GM21367 (cell line): Measurements from ENCODE around the gene LDLRAD3.

Source experiments
- ATAC-seq: cut with Tn5 transposase; IDR thresholded peaks from one replicate; pipeline ENCODE4 v1.9.1; 2021; ENCODE audit not compliant: unreplicated experiment

LDLRAD3 gene

DNA sequence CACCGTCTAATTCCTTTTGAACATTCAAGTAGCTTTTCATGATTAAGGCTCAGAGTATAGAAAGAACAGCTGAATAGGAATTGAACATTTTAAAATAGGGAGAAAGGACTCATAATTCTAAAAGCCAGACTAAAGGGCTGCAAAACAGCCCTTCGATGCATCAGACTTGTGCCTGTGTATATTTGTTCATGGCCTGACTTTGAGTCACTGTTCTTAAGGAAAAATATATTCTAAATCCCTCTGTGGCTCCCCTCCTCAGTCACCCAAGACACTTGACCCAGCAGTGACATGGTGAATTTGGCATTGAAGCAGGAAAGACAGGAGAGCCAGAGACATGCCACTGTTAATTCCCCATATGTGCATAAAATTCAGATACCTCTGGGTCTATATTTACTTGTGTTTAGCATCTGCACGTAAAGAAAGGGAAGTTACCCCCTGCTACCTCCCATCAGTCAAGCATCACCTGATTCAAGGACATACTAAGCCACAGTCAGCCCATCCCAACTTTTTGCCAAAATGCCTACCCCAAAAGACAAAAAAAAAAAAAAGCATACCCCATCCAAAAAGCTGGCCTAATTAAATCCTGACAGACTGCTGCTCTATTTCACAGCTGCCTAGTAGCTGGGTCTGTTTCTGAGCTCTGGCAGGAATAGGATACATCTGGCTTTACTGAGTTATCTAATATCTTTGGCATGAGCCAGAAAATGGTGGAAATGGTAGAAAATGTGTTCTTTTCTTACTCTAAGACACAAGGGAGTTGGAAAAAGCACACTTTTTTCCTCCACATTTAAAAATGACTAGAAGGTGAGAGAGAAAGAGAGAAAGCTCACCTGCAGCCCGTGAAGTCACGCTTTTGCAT lies 251.9 kb downstream of the LDLRAD3 start:
- no peak for ATAC-seq

DNA sequence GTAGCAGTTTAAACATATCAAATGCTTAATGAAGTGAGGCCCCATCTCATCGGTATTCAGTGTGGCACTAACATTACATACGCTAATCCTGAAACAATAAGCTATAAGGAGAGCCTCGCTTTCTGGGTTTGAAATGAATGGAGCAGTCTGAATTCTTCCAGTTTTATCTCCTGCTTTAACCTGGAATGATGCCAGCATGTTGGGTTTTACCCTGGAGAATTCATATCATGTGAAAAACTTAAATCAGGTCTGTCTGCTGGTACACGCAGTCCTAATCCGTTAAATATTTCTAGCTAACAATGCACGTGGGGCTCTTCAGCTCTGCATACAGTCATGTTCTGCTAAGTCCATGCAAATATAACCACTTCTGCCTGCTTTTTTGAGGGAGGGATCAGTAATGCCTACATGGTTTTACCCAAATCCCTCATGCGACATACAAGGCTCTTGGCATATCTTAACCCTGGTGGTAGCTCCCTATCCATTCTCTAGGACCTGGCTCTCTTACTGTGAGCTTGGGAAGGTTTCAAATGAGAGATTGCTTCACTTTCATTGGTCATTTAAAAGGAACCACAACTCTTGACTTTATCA lies 252.6 kb downstream of the LDLRAD3 start:
- no peak for ATAC-seq

DNA sequence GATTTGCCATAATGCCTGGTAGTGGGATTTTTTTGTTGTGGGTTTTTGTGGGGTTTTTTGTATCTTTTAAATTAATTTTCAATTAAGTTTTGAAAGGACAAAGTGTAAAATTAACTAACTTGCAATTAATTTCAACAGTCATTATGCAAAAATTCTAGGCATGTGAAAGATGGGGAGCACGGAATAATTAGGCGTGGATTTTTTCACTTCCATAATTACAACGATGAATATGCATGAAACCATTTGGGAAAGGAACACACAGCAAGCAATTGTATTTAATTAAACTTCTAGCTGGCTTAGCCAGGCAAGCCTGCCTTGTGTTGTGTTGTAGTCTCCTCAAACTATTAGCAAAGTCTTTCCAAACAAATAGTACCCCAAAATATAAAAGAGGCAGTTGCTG lies 257.5 kb downstream of the LDLRAD3 start:
- ATAC-seq, result no peak

DNA sequence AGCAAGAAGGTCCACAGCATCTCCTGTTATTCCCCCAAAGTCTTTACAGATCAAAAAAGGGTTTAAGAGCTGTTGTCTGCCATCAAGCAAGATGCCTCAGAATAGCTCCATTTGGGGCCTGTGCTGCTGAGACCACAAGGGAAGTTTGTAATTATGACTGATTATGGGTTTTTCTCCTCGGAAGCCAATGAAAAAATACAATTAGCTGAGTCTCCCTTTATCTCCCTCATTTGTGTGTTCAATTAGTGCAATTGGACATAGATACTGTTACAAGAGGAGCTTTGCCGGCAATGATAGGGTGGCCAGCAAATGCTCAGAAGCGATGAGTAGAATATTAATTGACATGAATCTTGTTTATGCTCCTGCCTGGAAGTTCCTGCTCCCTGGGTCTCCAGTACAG lies 261.7 kb downstream of the LDLRAD3 start:
- no peak for ATAC-seq

DNA sequence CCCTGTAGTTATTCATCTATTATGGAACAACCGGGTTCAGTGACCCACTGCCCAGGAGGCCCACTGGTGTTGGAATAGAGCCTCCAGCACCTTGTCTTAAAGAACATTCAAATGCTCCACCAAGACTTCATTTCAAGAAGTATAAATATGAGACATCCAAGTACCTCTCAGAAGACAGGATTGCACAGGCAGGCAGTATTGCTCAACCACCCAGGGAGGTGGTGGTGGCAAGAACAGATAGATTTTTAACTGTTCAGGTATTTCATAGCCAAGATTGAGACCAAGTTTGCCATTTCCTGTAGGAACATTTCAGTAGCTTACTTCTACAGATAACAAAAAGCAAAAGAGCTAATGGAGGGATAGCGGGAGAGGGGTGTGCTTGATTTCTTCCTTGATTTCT lies 266.7 kb downstream of the LDLRAD3 start:
- ATAC-seq, result no peak

DNA sequence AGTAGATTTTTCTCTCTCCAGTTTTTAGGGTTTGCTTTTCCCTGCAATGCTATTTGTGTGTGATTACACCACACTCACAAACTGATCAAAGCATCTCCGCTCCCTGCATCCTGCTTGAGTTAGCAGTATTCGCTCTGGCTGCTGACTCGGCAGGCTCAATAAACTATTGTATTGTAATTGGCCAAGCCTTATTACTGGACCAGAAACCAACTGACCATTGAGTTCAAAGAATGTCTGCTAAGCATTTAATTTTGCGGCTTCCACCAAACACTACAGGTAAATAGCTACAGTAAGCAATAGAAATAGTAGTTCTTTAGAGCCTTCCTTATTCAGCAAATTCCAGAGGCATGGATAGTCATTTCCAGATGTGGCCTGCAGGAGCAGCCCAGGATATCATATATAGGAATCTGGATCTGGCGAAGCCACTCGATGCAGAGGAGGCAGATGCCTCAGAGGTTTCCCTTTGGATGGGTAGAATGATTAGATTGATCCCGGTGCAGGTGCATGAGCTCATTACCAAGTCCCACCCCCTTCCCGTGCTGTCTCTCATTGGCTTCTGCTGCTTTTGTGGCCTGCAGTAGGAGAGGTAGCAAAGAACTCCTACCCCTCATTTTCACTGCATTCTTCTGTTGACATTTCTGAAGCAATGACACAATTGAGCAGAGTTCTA lies 268.0 kb downstream of the LDLRAD3 start:
- no peak for ATAC-seq

DNA sequence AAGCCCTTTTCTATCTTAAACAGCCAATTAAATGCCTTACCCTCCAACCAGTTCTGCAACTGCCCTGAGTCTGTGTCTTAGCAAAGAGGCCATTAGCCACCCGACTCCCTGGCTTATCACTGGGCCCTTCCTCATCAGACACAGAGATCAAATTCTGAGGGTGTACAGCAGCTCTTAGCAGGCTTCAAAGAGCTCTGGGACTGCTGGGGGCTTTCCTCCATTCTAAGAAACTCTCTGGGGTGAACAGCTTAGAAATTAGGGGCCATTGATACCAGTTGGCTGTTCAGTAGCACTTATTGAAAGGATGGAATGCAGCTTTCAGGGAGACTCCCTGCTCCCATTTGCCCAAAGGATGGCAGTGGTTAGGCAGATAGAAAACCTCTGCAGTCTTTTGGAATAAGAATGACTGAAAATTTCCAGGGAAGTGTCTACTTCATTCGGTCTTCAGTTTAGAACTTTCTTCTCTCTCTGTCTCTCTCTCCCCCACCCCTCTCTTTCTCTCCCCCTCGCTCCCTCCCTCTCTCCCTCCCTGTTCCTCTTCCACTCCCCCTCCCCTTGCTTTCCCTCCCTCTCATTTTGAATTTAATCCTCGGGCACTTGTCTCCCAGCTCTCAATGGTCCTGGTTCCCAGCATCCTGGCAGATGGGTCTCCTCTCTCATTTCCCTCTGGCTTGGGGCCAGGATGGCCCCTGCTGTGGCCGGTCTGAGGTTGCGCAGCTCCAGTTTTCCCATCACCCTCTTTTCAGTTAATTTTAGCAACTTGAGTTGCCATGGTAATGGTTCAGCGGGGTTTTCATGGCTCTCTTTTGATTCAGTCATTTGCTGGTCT lies 268.9 kb downstream of the LDLRAD3 start:
- ATAC-seq, result no peak

DNA sequence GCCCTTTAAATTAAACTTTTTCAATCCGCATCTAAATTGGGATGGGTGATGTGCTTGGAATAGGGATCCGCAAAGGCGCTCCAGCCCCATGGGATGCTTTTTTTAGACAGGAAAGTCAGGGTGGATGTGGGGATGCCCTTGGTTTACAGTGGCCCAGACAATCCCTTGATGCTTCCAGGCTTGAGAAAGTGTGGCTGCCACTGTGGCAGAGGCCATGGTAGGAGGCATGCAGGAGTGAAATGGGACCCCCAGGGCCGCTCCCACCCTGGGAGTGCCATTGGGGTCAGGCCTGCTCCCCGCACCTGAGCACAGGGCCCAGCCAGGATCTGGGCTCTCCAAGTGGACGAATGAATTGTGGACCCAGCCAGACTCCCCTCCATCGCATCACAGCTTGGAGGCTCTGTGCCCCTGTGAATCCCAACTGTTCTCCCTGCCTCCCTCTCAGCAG lies 269.6 kb downstream of the LDLRAD3 start:
- no peak for ATAC-seq

DNA sequence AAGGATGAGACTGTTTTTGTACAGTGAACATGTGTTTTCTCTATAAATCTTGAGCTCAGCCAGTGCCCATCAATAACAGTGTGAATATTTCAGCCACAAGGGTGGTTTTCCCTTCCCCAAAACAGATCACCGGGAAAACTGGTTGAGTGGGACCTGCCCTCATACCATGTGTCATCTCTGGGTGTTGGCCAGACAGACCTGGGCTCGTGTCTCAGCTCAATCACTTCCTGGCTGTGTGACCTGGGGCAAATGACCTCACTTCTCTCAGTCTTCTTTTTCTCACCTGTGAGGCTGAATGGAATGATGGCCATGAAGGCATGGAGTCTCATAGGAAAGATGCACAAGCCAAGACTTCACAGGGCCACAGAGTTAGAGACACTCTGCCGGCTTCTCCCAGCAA lies 270.6 kb downstream of the LDLRAD3 start:
- ATAC-seq, result no peak

DNA sequence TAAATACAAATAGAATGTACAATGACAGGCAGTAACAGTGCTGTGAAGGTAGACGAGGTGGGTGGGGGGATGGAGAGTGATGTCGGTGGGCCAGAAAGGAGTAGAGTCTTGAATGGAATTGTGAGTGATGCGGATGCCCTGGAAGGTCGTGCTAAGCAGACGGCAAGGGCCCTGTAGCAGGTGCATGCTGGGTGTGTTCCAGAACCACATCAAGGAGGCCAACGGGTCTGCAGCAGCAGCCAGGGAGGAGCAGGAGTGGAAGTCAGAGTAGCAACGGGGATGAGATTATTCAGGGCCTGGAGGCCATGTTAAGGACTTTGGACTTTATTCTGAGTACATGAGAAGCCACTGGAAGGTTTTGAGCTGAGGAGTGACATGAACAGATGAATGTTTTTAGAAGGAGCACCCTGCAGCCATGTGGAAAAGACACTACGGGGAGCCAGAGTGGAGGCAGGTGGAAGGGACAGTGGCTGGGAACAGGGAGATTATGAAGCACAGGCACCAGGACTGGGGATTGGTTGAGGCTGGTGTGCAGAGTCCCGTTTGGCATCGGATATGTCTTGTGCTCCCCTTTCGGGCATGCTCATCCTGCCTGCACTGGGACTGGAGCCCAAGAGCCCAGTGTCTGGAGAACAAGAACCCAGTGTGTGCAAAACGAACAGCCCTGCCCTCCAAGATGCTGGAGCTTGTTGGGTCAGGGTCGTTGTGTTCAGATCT lies 271.3 kb downstream of the LDLRAD3 start:
- no peak for ATAC-seq

DNA sequence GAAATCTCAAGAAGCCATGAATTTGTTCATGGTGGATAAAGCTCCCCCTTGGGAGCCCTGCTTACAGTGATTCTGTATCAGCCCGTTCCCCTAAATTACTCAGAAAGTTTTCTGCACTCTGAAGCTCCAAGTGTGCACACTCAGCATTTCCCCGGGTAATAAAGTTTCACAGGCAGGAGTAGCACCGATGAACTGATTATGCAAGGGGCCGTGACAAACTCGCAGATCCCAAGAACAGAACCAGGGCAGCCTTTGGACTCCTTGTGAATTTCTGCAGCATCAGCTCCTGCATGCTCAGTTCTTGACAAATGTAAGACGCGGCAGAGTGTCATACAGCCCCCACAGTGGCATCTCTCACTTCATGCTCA lies 271.8 kb downstream of the LDLRAD3 start:
- ATAC-seq, result no peak

DNA sequence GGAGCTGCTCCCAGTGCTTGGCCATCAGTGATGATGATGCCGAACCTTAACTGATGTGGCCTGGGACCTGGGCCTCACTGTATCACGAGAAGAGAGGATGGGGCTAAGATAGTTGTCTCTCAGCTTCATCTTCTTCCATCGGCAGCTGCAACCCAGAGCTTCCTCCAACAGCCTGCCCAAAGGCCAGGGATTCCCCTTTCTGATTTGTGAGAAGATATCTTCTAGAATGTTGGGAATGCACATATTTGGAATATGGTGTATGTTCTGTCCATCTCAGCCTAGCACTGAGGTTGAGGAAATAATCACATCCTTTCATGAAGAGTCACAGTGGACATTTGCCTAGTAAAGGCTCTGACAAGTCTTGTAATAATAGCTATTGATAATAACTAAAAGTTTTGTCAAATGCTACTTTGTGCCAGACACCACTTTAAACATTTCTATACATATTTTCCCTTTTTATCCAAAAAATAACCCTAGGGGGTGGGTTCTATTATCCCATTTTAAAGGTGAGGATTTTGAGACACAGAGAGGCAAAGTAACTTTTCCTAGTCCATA lies 272.3 kb downstream of the LDLRAD3 start:
- ATAC-seq, result no peak

DNA sequence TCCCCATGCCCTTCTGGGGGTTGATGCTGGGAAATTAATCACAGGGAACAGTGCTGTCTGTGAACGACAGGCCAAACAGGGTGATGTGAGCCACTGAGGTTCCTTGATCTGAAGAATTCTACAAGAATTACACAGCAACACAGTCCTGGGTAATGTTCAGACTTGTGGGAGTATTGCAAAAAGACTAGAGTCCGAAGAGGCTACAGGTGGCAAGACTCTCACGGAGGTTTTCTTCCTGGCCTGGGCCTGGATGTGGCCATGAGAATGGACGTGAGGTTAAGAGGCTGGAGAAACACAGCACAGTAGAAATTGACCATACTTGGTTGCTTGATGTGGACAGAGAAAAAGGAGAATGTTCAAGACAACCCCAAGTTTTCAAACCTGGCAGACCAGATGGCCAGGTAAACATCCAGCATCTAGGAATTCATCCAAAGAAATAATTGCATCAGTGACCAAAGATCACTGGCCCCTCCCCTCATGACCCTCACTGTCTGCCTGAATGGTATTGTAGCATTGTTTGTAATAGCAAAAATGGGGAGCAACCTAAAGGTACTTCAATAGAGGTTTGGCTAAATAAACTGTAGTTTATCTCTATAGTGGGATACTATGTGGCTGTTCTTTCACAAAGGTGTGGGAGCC lies 274.5 kb downstream of the LDLRAD3 start:
- no peak for ATAC-seq

DNA sequence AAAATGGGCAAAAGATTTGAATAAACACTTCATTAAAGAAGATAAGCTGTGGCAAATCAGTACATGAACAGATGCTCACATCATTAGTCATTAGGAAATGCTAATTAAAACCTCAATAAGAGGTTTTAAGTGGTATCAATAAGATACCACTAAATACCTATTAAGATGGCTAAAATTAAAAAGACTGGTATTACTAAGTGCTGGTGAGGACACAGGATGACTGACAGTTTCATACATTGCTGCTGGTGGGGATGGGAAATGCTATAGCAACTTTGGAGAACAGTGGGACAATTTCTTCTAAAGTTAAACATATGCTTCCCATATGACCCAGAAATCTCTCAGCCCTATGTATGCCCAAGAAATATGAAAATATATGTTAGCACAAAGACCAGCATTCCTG lies 276.1 kb downstream of the LDLRAD3 start:
- ATAC-seq, result no peak

DNA sequence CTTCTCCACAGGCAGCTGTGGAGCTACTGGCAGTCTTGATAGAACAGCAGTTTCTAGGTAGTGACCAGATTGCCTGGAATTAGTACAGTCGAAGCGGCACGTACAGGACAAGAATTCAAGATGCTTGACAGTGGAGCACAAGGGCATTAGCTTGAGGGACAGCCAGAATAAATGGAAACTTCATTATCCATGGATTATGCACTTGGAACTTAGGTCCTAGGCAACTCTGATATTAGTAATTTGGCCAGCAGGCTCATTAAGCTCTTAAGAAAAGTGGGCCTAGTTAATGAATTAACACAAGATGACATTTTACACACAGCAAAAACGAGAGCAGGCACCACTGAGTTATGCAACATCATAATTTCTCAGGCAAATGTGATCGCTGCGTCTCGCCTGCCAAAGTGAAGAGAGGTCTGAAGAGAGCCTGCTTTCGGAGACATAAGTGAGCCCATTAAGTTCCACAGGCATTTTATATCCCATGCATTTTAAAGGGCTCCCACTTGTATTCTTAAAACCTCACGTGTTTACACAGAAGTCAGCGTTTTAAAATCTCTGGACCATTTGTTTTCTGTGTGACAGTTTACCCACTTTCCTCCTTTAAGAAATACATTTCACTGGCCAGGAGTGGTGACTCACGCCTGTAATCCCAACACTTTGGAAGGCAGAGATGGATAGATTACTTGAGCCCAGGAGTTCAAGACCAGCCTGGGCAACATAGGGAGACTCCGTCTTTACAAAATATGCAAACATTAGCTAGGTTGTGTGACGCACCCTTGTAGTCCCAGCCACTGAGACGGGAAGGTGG lies 279.2 kb downstream of the LDLRAD3 start:
- no peak for ATAC-seq

DNA sequence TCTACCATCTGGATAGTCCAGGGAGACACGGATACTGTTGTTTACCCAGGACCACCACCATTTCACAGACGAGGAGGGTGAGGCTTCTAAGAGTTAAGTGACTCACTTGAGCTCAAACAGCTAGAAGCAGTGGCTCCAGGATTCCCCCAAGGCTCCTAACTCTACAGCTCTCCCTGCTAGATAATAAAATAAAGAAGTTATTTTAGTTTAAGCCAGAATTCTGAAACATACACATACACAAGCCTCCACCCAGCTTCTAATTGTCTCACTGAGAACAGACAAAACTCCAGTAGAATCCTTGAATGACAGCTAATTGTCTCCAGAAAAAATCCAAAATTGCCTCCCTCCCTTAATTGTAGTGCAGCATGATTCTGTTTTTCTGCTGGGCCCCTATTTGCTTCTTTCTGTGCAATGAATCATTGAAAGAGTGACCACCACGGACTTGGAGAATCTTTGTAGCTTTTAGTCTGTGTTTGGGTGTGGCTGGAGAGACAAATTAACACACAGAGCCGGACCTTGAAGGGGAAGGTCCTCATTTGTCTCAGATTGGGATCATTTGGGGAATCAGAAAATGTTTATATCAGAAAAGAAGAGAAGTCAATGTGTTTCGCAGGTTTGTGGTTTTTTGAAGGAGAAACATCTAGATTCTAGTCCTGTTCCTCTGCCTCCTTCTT lies 280.5 kb downstream of the LDLRAD3 start:
- no peak for ATAC-seq

DNA sequence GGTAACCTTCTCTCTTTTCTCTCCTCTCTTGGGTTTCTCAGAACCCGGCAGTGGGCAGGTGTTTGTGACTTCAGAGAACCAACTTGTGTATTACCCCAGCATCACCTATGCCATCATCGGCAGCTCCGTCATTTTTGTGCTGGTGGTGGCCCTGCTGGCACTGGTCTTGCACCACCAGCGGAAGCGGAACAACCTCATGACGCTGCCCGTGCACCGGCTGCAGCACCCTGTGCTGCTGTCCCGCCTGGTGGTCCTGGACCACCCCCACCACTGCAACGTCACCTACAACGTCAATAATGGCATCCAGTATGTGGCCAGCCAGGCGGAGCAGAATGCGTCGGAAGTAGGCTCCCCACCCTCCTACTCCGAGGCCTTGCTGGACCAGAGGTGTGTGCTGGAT lies 283.2 kb downstream of the LDLRAD3 start:
- no peak for ATAC-seq

DNA sequence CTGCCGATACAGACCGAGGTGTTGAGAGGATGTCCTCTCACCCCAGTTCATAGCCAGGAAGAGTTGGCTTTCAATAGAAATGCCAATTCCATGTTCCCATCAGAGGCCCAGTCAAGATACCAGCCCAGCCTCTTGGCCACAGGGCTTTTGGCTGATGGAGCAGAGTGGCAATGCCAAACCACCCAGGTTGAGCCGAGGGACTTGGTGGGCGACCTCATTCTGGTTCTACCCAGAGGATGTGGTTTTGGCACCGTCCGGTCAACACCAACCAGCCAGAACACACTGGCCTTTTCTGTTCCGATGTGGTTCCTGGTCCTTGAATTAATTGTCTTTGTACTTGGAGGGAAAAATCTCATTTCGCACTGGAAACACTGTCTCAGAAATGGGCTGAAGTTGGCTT lies 284.8 kb downstream of the LDLRAD3 start:
- ATAC-seq, result no peak
